ENCODE results near the gene EEF1AKMT2.
A peak's percentile ranks its signal among the peaks of the same experiment; 100 is the strongest.

EEF1AKMT2 gene

DNA sequence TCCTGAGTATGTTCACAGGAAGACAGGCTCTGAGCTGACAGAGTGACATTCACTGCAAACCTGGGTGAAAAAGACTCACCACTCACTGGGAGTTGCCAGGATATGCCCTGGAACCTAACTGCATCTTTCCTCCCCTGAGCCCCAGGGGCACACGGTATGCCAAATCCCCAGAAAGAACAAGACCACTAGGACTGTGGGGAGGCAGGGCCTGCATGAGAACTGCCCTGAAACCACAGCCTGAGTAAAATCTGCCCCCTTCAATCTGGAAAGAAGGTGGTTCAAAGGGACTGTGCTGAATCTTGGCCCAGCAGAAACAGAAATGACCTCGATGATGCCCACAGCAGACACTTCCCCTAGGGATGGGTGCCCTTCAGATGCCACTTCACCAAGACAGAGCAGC, 54.0 kb downstream of the EEF1AKMT2 start:
- DNase-seq (ENCODE audit: low read depth) = no peak

DNA sequence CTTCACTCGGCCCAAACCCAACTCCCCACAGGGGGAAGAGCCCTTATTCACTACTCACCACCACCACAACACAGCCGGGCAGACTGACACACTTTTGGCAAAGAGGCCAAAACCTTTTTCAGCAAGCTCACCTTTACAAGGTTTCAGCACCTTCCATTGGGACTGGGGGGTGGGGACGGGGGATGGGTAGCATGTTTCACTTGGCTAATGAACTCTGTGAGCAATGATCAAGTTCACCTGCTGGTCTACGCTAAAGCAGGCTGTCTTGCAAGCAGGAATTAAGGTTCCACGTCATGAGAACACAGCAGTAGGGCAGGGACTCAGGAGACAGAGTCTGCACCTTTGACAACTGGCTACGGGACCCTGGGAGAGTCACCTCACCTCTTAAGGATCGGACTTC, 54.5 kb downstream of the EEF1AKMT2 start:
- DNase-seq (ENCODE audit: low read depth) = no peak

DNA sequence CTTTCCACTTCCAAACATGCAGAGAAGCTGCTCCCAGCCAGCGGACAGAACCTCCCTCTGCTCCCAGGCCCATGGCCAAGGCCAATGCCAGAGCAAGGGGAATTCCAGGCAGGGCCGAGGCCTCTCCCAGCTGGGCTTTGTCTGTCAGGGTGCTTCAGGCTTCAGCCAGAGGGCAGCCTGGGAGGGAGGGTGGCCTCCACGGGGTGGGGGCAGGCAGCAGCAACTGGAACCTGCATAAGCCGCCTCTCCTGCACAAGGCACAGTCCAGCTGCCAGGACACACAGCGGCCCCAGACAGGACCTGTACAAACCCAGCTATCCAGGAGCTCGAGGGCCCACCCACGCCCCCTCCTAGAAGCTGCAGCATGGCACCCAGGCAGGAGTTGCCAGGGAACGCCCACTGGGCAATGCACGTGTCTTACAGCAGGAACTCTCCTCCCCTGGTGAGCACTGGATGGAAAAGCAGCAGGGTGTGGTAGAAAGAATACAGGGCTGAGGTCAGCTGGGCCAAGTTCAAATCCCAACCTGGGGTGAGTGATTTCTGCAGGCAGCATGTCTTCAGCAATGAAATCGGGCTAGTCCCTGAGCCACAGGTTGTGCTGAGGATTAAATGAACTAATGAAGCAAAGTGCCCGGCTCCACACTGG, 55.1 kb downstream of the EEF1AKMT2 start:
- DNase-seq (ENCODE audit: low read depth) = no peak

DNA sequence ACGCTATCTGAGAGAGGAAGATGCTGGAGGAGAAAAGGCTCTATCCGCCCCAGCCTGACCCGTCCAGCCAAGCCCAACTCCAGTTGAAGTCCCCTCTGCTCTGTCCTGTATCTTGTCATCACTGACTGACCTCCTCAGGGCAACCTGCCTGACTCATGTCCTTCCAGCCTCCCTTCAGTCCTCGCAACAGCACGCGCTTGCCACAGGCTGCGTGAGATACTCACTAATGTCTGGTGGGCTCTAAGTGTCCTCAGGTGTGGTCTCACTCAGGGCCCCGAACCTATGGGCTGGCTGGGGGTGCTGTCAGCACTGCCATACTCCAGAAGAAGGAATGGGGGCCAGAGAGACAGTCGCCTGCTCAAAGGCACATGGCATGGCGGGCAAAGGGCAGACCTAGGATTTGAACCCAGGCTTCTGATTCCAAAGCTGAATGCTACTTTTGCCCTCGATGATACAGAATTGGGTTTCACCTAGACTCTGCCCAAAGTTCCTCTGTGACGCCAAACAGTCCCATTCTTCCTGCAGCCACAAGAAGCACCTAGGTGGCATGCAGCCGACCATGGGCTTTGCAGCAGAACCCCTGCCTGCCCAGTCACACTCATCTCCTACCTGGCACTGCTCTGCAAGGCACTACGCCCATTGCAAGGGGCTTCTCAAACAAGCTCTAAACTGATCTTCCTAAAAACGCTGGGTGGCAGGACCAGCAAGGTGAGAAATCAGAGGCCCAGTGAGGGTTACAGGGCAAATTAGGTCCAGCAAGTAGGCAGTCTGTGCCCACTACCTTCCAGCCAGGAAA, 56.0 kb downstream of the EEF1AKMT2 start:
- DNase-seq (ENCODE audit: low read depth) = no peak

DNA sequence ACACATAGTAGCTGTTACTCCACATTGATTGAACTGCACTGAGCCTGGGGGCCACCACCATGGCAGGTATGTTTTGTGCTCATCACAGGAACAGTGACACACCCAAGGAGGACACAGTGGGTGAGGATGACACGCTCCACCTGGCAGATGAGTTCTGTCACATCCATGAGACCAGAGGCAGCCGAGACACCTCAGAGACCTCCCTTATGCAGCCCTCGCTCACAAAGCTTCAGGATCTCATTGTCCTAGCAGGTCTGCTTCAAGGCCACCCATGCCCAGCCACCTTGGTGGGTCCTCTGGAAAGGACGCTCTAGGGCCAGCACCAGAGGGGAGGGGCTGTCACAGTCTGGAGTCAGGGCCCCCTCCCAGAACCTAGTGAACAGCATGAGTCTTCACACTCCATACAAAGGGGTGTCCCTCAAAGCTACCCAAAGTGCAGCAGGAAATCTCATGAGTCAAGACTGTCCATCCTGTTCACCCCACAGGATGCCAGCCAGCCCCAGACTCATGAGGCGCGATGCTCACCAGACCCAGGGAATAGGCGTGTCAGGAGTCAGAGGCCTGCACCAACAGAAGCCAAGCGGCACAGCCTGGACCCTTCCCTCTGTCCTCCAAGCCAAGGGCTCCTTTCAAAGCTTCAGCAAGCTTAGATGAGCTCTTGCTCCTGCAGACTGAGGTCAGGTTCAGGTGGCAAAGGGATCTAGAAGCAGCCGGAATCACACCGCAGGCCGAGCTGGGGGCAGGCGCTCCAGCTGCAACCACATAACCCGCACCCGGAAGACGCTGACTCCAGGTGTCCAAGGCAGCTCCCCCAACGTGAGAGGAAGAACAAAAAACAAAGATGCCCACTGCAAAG, 57.1 kb downstream of the EEF1AKMT2 start:
- no peak for DNase-seq (ENCODE audit: low read depth)

DNA sequence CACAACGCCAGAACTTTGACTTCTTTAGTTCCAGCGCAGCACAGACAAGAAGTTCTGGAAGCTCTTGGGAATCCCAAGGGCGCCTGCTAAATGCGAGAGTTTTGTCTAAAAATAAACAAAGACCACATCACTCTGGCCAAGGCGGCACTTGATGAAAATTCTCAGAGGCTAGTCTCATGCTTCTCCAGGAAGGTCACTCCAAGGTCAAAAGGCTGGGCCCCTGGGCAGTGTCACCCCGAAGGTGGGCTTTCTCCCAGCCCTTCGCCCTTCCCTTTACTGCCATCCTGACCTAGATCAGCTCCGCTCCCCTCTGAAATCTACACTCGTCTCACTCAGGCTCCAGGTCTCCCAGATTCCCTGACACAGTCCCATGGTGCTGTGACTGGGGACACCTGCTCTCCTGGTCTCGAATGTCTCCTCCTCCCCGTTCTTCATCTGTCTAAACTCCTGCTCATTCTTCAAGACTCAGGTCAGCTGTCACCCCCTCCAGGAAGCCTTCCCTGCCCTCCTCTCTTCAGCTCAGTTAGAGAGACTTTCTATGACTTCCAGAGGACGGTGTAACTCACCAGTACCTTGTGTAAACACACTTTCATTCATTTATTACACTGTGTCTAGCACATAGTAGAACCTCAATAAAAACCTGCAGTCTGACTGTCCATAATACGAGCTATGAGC, 58.0 kb downstream of the EEF1AKMT2 start:
- DNase-seq (ENCODE audit: low read depth) = no peak

DNA sequence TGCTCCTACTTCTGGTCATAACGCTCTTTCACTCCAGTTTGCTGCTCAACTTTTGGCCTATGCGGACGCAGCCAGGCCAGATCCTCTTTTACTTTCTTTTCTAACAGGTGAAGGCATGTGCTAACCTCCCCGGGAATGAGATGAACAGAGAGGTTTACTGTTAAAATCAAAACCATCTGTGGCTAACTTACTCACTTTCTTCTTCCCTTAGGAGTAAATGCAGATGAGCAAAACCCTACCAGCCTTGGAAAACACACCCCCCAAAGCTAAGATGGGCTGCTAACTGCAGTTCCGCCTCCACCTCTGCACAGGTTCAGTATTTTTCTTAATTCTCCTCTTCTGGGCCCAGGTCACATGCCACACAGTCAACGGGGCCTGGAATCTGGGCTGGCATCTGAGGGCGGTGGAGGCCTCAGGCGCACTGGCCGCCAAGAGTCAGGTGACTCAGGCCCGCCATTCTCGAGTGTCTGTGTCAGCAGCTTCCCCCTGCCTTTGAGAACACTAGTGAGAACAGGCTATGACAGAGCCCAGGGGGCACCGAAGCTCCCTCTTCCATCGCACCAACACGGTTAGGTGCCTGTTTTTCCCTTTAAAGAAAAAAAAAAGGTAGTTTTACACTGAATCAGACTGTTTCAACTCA, 58.6 kb downstream of the EEF1AKMT2 start:
- DNase-seq (ENCODE audit: low read depth) = peak; percentile 39

DNA sequence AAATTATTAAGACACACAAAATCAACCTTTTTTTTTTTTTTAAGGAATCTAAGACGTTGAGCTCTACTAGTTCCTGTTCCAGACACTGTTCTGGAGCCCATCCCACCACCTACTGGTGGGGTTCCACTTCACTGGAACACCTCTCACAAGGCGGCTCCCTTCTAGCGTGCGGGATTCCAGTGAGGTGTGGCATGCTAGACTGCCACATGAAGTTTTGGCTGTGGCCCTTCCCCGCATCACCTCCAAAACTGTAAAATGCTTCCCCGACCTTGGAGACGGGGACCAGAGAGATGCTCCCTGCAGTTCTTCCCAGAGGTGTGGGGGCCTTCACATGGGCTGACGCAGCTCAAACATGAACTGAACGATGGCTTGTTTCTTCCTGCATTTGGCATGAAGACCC, 60.1 kb downstream of the EEF1AKMT2 start:
- no peak for DNase-seq (ENCODE audit: low read depth)

DNA sequence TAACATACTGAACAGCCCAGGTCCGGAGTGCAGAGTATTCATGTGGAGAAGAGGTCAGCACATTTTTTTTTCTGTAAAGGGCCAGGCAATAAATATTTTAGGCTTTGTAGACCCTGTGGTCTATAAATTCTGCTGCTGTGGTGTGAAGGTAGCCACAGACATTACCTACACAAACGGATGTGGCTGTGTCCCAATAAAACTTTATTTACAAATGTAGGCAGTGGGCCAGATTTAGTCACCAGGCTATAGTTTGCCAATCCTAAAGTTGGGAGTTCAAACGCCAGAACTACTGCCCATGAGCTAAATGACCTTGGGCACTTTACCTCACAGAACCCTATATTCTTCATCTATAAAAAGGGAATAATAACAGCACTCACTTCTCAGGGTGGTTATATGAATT, 60.9 kb downstream of the EEF1AKMT2 start:
- DNase-seq (ENCODE audit: low read depth) = no peak

DNA sequence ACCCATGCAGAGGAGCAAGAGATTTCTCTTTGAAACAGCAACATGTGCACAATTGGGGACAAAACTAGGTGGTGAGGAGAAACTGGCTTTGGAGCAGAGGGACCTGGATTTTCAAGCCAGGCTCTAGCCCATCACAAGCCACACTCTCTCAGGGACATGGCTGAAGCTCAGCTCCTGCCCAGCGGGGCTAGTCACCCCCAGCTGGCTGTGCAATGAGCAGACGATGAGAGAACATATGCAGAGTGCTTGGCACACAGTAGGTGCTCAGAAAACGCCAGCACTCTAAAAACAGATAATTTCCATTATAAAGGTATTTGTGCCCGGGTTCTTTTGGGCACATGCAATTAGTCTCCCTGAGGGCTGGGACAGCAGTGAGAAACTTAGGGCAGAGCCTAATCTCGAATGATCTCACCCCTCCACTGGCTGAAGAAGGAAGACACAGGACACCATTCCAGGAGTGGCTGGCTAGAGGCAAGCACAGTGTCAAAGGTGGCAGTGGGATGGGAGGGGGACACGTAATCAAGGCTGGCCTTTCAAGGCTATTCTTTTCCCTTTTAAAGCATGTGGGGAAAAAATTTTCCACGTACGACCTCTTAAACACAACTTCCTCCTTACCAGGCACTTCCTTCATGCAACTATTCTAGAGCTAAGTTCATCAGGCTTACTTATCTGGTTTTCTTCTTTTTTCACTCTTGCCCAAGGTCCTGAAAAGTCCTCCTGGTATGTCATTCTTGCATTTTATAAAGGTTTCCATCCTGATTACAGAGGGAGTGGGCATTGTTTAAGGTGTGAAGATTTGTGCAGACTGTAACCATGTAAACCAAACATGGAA, 62.6 kb downstream of the EEF1AKMT2 start:
- DNase-seq (ENCODE audit: low read depth) = no peak

DNA sequence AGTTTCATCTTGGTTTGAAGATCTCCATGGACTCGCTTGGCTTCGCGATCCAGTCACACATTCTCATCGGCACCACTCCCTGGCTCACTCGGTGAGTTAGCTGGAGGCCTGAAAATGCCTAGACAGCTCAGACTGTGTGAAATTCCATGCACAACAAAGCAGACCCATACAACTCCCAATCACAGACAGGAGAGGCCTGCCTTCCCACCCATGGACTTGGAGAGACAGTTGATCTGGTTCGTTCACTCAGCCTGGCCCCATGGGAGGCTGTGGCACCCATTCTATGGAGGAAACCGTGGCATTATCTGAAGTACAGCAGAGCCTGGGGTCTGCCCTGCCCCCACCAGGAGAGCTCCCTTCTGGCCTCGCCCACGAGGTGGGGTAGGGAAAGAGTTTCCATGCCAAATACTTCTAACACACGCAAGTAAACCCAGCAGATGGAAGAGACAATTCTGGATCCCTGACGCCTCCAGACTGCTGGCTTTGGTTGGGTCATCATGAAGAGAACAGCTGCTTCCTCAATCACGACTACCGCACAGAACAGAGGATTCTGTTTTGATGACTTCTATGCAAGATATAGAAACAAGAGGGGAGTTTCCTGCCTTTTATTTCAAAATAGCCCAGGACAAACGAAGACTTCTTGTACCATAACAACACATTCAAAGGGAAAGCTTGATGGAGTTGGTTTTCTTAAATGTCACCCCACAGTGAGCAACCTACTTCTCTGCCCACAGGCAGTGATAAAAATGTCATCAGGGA, 63.4 kb downstream of the EEF1AKMT2 start:
- no peak for DNase-seq (ENCODE audit: low read depth)

DNA sequence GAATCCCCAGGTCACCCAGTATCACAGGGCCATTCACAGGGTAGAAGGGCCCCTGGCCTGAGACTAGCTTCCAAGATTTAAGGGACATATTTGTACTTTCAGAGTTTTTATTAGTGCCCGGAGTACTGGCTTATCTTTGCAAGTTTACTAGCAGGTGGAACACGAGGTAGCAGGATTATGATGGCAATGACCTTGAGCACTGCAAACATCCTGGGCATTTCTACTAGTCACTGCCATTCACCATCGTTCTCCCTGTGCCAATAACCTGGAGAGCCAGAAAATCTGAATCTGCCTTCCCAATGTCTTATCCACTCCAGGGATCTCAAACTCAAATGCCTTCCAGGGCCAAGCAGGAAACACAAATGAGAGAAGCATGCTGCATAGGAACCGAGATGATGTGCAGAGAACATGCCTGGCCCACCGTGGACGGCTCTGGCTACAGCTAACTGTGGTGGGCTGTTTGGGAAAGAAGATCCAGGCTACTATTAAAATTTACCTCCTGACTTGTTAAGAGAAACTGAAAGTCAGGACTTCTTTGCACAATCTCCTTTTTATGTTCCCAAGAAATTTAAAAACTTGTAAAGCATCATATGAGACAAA, 64.2 kb downstream of the EEF1AKMT2 start:
- no peak for DNase-seq (ENCODE audit: low read depth)

DNA sequence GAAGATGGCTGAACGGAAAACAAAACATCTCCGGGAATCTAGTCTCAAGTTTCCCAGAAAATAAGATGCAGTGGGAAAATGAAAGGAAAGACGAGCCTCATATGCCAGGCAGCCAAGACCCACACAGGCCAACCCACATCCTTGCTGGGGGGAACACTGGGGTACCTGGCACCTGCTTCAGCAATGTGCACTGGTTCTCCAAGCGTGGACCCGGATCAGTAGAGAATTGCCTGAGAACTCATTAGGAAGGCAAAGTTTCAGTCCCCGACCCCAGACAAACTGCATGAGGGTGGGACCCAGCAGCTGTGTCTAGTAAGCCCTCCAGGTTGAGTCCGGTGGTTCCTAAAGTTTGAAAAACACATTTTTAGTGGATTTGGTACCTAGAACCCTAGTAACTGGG, 65.9 kb downstream of the EEF1AKMT2 start:
- DNase-seq (ENCODE audit: low read depth) = no peak

DNA sequence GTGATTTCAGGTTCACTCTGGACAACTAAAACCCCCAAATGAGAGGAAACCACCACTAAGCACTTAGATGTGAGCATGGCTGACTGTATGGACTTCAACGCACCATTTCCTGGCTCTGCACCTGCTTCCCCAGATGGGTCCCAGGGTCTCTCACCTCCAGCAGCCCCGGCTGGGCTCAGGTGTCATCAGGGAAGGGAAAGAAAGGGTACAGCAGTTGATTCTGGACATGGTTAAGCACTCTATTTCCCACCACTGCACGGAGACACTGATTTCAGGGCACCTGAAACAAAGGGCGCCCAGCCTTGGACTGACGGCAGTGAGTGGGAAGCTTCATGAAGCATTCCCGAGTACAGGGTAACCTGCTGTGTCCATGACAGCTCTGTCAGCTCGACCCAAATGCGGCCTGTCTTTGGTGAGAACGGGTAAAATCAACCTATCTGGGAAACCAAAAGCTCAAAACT, 66.5 kb downstream of the EEF1AKMT2 start:
- DNase-seq (ENCODE audit: low read depth) = no peak

DNA sequence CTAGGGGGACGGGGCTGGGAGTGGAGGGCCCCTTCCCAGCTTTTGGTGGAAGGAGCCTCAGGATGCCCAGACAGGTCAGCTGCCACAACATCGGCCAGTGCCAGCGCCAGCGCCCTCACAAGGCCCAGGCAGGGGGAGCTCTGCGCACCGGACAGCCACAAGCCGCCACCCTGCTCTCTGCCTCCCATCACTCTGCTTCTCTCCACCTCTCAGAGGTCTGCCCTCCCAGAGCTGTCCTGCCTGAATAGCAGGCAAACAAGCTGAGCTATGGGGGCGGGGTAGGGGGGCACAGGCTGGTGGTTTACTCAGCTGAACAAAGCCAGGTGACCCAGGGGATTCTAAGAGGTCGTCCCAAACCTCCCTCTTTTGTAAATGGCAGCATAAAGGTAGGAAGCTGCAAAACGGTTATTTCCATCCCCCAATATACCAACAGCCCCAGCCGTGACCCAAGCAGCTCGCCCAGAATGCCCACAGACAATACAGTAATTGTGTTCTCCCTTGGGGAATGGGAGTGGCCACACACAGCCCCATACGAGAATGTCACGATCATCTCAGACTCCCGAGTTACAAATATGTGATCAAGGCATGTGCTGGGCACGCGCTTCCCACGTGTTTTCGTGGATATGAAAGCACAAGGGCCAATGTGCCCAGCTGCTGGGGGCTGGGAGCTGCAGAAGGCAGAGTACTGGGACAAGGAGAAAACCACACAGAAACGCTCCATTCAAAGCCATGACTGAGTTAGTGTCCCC, 67.2 kb downstream of the EEF1AKMT2 start:
- DNase-seq (ENCODE audit: low read depth) = no peak

DNA sequence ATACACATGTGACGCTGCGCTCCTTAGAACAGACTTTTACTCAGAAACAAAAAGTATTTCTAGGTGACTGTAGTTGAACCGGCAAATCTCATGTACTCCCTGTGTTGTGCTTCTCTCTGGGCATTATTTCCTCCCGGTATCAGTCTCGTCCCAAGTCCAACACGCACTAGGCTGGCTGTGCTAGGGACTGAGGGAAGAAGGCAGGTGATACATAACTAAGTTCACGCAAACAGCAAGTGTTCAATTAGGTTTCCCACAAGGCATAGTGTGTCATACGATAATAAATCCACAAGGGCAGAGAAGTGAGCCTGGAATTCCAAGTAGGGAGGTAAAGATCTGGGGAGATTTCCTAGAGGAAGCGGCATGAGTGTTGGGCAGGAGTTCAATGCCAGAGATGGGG, 67.9 kb downstream of the EEF1AKMT2 start:
- no peak for DNase-seq (ENCODE audit: low read depth)

DNA sequence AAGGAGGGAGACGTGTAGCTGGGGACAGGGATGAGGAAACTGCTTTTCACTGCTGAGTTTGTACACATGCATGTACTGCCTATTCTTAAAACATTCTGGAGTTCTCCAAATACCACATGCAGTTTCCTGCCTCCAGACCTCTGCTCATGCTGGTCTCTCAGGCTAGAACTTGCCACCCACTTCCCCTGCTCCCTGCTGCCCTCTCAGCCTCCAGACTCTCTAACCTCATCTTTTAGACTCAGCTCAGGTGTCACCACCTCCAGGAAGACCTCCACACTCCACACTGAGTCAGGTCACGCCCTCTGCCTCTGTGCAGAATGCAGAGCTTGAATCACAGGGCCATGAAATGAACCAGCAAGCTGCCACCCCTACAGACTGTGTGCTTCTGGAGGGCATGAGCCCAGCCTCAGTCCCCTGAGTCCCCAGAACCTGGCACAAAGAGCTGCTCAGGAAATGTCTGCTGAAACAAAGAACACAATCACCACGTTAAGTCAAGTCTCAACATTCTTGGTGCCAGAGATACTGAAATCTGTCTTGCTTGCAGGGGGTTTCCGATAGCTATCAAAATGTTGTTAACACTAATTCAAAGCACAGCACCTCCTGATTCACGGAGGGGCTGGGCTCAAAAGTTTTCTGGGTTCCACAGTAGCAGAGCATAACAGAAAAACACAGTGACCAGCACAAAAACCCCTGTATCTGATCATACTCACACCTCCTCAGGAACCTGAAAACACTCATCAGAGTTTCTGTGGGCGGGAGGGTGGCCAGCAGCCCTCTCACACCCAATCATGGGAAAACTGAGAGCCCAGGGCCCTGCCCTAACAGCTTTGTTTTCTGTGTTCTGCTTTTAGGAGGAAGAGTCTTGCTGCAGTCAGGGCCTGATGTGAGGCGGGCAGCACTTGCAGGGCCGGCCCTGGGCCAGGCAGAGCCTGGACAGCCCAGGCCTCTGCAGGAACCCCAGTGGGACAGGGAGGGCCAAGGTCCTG, 68.6 kb downstream of the EEF1AKMT2 start:
- no peak for DNase-seq (ENCODE audit: low read depth)

All from T follicular helper cell (primary cell).